ENCODE data around the gene RAB27B. TPM values are rescaled to one million over a fixed set of nuclear protein-coding genes. Genes with fewer than 3 reads are reported as not detected.

Gene RAB27B
- total RNA-seq, 2 experiments from 2014 or later = 0.22 to 0.31 TPM

- Mint-ChIP-seq H3K9me3 (no peaks in the 10 kb centered on the region), H3K36me3 (no peaks in the 10 kb centered on the region), H3K27me3 (no peaks in the 10 kb centered on the region), H3K27ac (no peak overlapping the region), H3K4me3 (no peak overlapping the region), H3K4me1 (ENCODE audit: low read depth) (no peaks in the 10 kb centered on the region)
- intact Hi-C loops (cut with micrococcal nuclease) = no loop called here
- no peak for DNase-seq
- ChIA-PET CTCF (no interaction called here), POLR2A (no interaction called here)
These were observed 100.0 kb downstream of the RAB27B start for GRCh38 chr18:54928236-54928635.

GRCh38 chr18:54931152-54931551, 102.9 kb downstream of the RAB27B start:
- CTCF ChIA-PET = no interaction called here

GRCh38 chr18:54932472-54932871, 104.2 kb downstream of the RAB27B start:
- Mint-ChIP-seq H3K4me1 (ENCODE audit: low read depth) (no peaks in the 10 kb centered on the region), H3K27me3 (no peaks in the 10 kb centered on the region), H3K9me3 (no peaks in the 10 kb centered on the region), H3K36me3 (no peaks in the 10 kb centered on the region), H3K27ac (no peak overlapping the region), H3K4me3 (no peak overlapping the region)
- no peak for DNase-seq
- intact Hi-C loops (cut with micrococcal nuclease) = no loop called here
- CTCF ChIA-PET = no interaction called here
- POLR2A ChIA-PET = no interaction called here

More at GRCh38 chr18:54931152-54931551, 102.9 kb downstream of the RAB27B start:
- Mint-ChIP-seq H3K9me3 (no peaks in the 10 kb centered on the region), H3K27me3 (no peaks in the 10 kb centered on the region), H3K4me3 (no peak overlapping the region), H3K4me1 (ENCODE audit: low read depth) (no peaks in the 10 kb centered on the region), H3K27ac (no peak overlapping the region), H3K36me3 (no peaks in the 10 kb centered on the region)
- POLR2A ChIA-PET = no interaction called here
- DNase-seq = no peak
- intact Hi-C loops (cut with micrococcal nuclease) = no loop called here

GRCh38 chr18:54938506-54938905, 110.2 kb downstream of the RAB27B start:
- Mint-ChIP-seq H3K36me3 (no peaks in the 10 kb centered on the region), H3K4me1 (ENCODE audit: low read depth) (no peaks in the 10 kb centered on the region), H3K27me3 (no peaks in the 10 kb centered on the region), H3K9me3 (no peaks in the 10 kb centered on the region), H3K27ac (no peak overlapping the region), H3K4me3 (no peak overlapping the region)
- ChIA-PET POLR2A (no interaction called here), CTCF (no interaction called here)
- DNase-seq = no peak
- intact Hi-C loops (cut with micrococcal nuclease) = no loop called here

GRCh38 chr18:54939361-54939917, 111.2 kb downstream of the RAB27B start:
- H3K27me3 Mint-ChIP-seq = no peaks in the 10 kb centered on the region
- CTCF ChIA-PET = no interaction called here
- POLR2A ChIA-PET = interaction anchor here (0.9 kb wide), 1 partner anchor 16 kb away, joined by 3 read pairs; no protein-coding TSS in a partner anchor
- DNase-seq = no peak
- no peaks in the 10 kb centered on the region for H3K9me3 Mint-ChIP-seq
- H3K36me3 Mint-ChIP-seq = no peaks in the 10 kb centered on the region
- no peaks in the 10 kb centered on the region for H3K4me1 Mint-ChIP-seq (ENCODE audit: low read depth)
- H3K4me3 Mint-ChIP-seq = no peak overlapping the region
- no peak overlapping the region for H3K27ac Mint-ChIP-seq
- intact Hi-C loops (cut with micrococcal nuclease) = no loop called here

GRCh38 chr18:54942144-54942543, 113.9 kb downstream of the RAB27B start:
- intact Hi-C loops (cut with micrococcal nuclease) = loop anchor here (10.0 kb wide), 1 partner anchor 717 kb away; the partner anchor contains the start of gene MBD2
- H3K9me3 Mint-ChIP-seq = no peaks in the 10 kb centered on the region
- H3K27ac Mint-ChIP-seq = no peak overlapping the region
- POLR2A ChIA-PET = no interaction called here
- H3K4me3 Mint-ChIP-seq = no peak overlapping the region
- H3K36me3 Mint-ChIP-seq = no peaks in the 10 kb centered on the region
- H3K27me3 Mint-ChIP-seq = no peaks in the 10 kb centered on the region
- CTCF ChIA-PET = no interaction called here
- H3K4me1 Mint-ChIP-seq (ENCODE audit: low read depth) = peaks cover 14% of the 10 kb centered on the region
- no peak for DNase-seq

- intact Hi-C loops (cut with micrococcal nuclease) = loop anchor here (10.0 kb wide), 1 partner anchor 718 kb away; the partner anchor contains the start of gene MBD2
- Mint-ChIP-seq H3K36me3 (no peaks in the 10 kb centered on the region), H3K4me1 (ENCODE audit: low read depth) (peaks cover 14% of the 10 kb centered on the region), H3K9me3 (no peaks in the 10 kb centered on the region), H3K27ac (no peak overlapping the region), H3K27me3 (no peaks in the 10 kb centered on the region), H3K4me3 (no peak overlapping the region)
- ChIA-PET CTCF (no interaction called here), POLR2A (no interaction called here)
- DNase-seq = no peak
These were observed 114.3 kb downstream of the RAB27B start for GRCh38 chr18:54942569-54942968.

Other genes with a start within 250 kb of the RAB27B start
- not detected for gene DYNAP, start 237.2 kb upstream of the RAB27B start, total RNA-seq
- gene CCDC68, start 131.0 kb downstream of the RAB27B start, total RNA-seq = not detected

Measured in activated CD4-positive, alpha-beta memory T cell treated with anti-CD3 and anti-CD28 coated beads for 36 hours (primary cell).